Stomach (tissue), 4 donors: ENCODE results near the gene SUMO3.

Source experiments
- CTCF ChIP-seq, 7 experiments: fragments of 450-650 bp in 4 of 7; fragments of 200-600 bp in 3 of 7; sonication (generic) in 3 of 7; IDR thresholded peaks; one replicate each; pipeline ENCODE4 v1.5.1; 2016 to 2019; ENCODE audit warnings: antibody characterized with exemption in 7 of 7, control low read depth in 2 of 7, mild to moderate bottlenecking in 1 of 7
- POLR2AphosphoS5 ChIP-seq, 3 donors: sonication (generic); formaldehyde crosslinking; IDR thresholded peaks; one replicate each; pipeline ENCODE4 v1.6.1; 2016; ENCODE audit warnings: antibody characterized with exemption in 3 of 3

- TF ChIP-seq POLR2AphosphoS5 (IDR thresholded peaks at IDR 0.05): no peak
- TF ChIP-seq CTCF (IDR thresholded peaks at IDR 0.05): no peak
Measured at GRCh38 chr21:44842721-44843445, 25.0 kb upstream of the SUMO3 start.
